SU-DHL-6 (cell line): ENCODE results near the gene CHKA.

Source experiments
- EZH2phosphoT487 ChIP-seq: fragments of 200-600 bp; sonication (generic), shearing (Covaris generic); conservative IDR thresholded peaks from 2 replicates; pipeline ENCODE4 v1.6.1; 2018; ENCODE audit warnings: mild to moderate bottlenecking, antibody characterized with exemption, low read length, moderate library complexity, mixed read lengths
- TF ChIP-seq, protein P1 (sequence below): fragments of 200-600 bp; sonication (generic); IDR thresholded peaks from one replicate; pipeline ENCODE4 v1.5.1; 2017; ENCODE audit warnings: antibody characterized with exemption, mild to moderate bottlenecking, low read length, moderate library complexity; ENCODE audit not compliant: insufficient read depth, poor library complexity, severe bottlenecking

DNA sequence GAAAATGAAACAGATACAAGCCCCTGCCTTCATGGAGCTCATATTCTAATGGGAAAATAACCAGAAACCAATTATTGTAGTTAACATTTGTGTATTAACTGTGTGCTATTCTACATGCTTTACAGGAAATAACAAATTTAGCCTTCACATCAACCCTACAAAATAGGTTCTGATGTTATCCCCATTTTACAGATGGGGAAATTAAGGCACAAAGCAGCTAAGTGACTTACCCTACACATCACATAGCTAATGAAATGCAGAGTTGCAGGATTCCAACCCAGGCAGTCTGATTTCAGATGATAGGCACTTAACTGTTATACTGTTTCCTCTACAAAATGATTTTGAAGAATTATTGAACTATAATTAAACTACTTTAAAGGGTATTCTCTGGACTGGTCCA is 48.3 kb upstream of the CHKA start:
- TF ChIP-seq EZH2phosphoT487 = no peak
- TF ChIP-seq, protein P1, sequence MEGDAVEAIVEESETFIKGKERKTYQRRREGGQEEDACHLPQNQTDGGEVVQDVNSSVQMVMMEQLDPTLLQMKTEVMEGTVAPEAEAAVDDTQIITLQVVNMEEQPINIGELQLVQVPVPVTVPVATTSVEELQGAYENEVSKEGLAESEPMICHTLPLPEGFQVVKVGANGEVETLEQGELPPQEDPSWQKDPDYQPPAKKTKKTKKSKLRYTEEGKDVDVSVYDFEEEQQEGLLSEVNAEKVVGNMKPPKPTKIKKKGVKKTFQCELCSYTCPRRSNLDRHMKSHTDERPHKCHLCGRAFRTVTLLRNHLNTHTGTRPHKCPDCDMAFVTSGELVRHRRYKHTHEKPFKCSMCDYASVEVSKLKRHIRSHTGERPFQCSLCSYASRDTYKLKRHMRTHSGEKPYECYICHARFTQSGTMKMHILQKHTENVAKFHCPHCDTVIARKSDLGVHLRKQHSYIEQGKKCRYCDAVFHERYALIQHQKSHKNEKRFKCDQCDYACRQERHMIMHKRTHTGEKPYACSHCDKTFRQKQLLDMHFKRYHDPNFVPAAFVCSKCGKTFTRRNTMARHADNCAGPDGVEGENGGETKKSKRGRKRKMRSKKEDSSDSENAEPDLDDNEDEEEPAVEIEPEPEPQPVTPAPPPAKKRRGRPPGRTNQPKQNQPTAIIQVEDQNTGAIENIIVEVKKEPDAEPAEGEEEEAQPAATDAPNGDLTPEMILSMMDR = no peak
